C4-2B (cell line): ENCODE data around the gene NLRP1.

ENCODE experiments used
- CTCF ChIP-seq: fragments of 450-650 bp; conservative IDR thresholded peaks from 2 replicates; pipeline ENCODE4 v1.5.1; 2017; ENCODE audit warnings: mild to moderate bottlenecking
- ZFX ChIP-seq: fragments of 450-650 bp; IDR thresholded peaks from 2 replicates; pipeline ENCODE4 v1.6.1; 2017

- no peak for TF ChIP-seq CTCF
- TF ChIP-seq ZFX, result no peak
Observed at GRCh38 chr17:5500247-5500588, 84.1 kb downstream of the NLRP1 start.
